ENCODE data around the gene RTP3.

RTP3 gene

DNA sequence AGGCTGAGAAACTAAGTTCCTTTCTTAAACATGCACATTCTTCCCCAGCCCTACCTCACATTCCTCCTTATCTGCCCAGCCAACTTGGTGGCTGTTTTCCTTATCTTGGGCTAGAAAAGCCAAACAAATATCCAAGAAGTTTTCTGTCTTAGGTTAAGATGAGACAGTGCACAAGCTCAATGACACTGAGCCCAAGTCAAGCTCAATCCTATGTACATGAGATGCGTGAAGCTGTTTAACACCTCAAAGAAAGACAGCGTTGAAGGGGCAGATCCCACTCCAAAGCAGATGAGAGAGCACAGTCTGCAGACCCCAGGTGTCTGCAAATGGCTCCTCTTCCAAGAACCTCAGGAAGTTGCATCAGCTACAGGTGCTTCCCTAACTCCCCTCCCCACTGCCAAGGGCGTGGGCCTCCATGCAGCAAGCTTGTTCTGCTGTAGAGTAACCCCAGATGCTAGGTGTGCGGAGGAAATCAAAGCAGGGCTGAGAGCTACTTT lies 51.7 kb downstream of the RTP3 start:
- DNase-seq = no peak

DNA sequence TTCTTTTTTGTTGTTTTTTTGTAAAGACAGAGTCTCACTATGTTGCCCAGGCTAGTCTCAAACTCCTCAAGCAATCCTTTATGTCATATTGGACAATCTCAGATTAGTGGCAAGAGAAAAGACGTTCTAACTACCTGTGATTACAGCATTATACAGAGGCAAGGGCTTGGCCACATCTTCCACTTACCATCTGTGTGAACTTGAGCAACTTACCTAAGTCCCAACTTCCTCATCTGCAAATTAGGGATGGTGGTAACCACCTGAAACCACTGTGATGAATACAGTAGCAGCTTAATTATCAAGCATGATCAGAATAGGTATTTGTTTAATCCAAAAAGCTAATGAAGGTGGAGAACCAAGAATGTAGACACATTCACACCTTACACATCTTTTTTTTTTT lies 52.2 kb downstream of the RTP3 start:
- DNase-seq = no peak

Measured in NCI-H2029 treated with DMSO at 0.1 percent for 48 hours (cell line).